IPS-18c (cell line): ENCODE measurements around the gene ATP5F1A.

Source experiments
- H3K4me3 ChIP-seq: 2 replicates; pipeline ENCODE4 v1.7.0; 2013; ENCODE audit warnings: low read depth, mild to moderate bottlenecking, low read length, moderate library complexity; ENCODE audit not compliant: insufficient read depth
- H3K9me3 ChIP-seq: one replicate; pipeline ENCODE4 v1.6.1; 2013; ENCODE audit warnings: mild to moderate bottlenecking, low read length, moderate library complexity; ENCODE audit not compliant: control insufficient read depth, insufficient read depth

Gene ATP5F1A

GRCh38 chr18:46031741-46032140 lies 66.4 kb downstream of the ATP5F1A start:
- no peaks in the 10 kb centered on the region for H3K9me3 ChIP-seq
- no peak overlapping the region for H3K4me3 ChIP-seq
